ENCODE results near the gene TRRAP.

TRRAP gene

DNA sequence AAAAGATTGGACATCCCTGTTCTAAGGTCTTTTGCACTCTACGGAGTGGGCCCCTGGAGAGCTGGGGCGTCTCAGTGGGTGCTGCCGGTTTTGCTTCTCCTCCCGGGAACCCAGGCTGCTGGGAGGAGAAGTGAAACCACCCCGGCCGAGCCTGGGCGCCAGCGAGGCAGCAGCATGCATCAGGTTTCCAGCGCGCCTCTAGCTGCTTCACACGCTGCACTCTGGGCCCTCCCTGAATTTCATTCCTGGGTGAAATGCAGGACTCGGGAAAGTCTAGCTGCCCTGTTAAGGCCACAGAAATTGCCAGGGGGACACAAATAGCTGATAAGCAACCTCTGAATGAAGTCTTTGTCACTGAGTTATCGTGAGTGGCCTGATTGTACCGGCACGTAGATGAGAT lies 127.4 kb downstream of the TRRAP start:
- H3K4me3 ChIP-seq (ENCODE audit: low read depth, low read length), result no peak overlapping the region
- no peak for TF ChIP-seq CTCF (conservative IDR thresholded peaks at IDR 0.05; ENCODE audit: low read depth, low read length)
- DNase-seq (ENCODE audit: low read depth), result no peak

- DNase-seq (ENCODE audit: low read depth), result no peak
- no peak overlapping the region for H3K4me3 ChIP-seq (ENCODE audit: low read depth, low read length)
- TF ChIP-seq CTCF (conservative IDR thresholded peaks at IDR 0.05; ENCODE audit: low read depth, low read length), result no peak
These were observed 128.6 kb downstream of the TRRAP start for GRCh38 chr7:99006739-99007424.

GRCh38 chr7:99008181-99008631 lies 129.9 kb downstream of the TRRAP start:
- TF ChIP-seq CTCF (conservative IDR thresholded peaks at IDR 0.05; ENCODE audit: low read depth, low read length), result no peak
- DNase-seq (ENCODE audit: low read depth), result no peak
- no peak overlapping the region for H3K4me3 ChIP-seq (ENCODE audit: low read depth, low read length)

GRCh38 chr7:99008921-99009530 lies 130.7 kb downstream of the TRRAP start:
- no peak overlapping the region for H3K4me3 ChIP-seq (ENCODE audit: low read depth, low read length)
- no peak for DNase-seq (ENCODE audit: low read depth)
- no peak for TF ChIP-seq CTCF (conservative IDR thresholded peaks at IDR 0.05; ENCODE audit: low read depth, low read length)

GRCh38 chr7:99010281-99010680 lies 131.9 kb downstream of the TRRAP start:
- DNase-seq (ENCODE audit: low read depth), result no peak
- TF ChIP-seq CTCF (conservative IDR thresholded peaks at IDR 0.05; ENCODE audit: low read depth, low read length), result no peak
- no peak overlapping the region for H3K4me3 ChIP-seq (ENCODE audit: low read depth, low read length)

- no peak overlapping the region for H3K4me3 ChIP-seq (ENCODE audit: low read depth, low read length)
- DNase-seq (ENCODE audit: low read depth), result no peak
- no peak for TF ChIP-seq CTCF (conservative IDR thresholded peaks at IDR 0.05; ENCODE audit: low read depth, low read length)
These were observed 133.0 kb downstream of the TRRAP start for GRCh38 chr7:99011341-99011705.

All from choroid plexus epithelial cell (primary cell).